Stimulated activated naive CD4-positive, alpha-beta T cell treated with Interleukin-2 at 50 U/mL for 16 hours (primary cell): ENCODE data around the gene MNS1.
"Not testable (repeated sequence)": the region's sequence is repeated elsewhere in the genome, so short reads cannot be mapped to it uniquely, and the experiment has no call there.

Source experiments
- DNase-seq: peaks from one replicate; lab custom pipeline; 2025; lab: John Stamatoyannopoulos, UW

Gene MNS1, protein sequence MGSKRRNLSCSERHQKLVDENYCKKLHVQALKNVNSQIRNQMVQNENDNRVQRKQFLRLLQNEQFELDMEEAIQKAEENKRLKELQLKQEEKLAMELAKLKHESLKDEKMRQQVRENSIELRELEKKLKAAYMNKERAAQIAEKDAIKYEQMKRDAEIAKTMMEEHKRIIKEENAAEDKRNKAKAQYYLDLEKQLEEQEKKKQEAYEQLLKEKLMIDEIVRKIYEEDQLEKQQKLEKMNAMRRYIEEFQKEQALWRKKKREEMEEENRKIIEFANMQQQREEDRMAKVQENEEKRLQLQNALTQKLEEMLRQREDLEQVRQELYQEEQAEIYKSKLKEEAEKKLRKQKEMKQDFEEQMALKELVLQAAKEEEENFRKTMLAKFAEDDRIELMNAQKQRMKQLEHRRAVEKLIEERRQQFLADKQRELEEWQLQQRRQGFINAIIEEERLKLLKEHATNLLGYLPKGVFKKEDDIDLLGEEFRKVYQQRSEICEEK

DNA sequence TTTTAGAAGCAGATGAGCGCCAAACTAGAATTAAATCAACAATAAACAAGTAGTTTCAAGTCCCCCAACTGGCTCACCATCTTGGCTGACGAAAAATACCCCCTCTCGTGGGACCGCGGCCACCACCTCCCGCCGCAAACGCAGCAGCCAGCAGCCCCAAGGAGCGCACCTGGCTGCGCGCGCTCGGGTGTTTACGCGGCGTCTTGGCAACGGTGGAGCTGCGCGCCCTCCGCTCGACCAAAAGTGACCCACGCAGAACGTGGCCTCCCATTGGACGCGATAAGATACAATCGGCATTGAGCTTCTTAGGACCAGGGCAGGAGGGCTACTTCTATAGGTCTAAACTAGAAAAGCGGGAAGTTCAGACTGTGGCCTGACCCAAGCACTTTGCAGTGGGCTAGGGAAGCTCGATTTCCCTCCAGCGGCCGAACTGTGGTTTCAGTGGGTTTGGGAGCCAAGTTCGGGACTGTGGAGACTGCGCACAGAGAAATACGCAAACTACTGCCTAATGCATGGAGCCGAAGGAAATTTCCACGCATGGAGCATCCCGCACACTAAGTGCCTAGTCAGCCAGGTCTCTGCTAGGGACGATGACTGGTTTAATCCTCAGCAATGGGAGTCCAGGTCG lies at the start of gene MNS1:
Gene MNS1, minus strand, starts transcription at position 245 of the 628 bp plus-strand sequence. Its CDS starts 165 bp downstream, at position 80.
- peak; percentile 15 for DNase-seq

- no peak for DNase-seq
Measured at GRCh38 chr15:56496635-56497034, 31.7 kb upstream of the MNS1 start.

GRCh38 chr15:56495533-56495932 lies 30.6 kb upstream of the MNS1 start:
- DNase-seq, result no peak

DNA sequence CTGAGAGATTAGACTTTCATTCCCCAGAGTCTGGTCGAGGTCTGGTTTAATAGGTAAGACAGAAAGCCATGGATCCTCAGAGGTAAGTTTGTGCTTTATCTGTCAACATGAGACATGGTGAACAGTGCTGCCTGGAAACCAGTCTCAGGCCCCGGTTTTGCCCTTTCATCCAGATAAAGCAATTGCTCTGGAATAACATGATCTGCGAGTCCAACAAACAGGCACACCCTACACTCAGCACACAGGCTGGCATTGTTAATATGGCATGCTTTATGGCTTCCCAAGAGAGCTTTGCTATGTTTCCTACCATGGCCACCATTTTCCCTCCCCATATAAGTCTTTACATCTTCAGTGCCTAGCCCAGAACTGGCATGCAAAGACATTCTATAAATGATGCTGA lies 30.1 kb upstream of the MNS1 start:
- no peak for DNase-seq

DNA sequence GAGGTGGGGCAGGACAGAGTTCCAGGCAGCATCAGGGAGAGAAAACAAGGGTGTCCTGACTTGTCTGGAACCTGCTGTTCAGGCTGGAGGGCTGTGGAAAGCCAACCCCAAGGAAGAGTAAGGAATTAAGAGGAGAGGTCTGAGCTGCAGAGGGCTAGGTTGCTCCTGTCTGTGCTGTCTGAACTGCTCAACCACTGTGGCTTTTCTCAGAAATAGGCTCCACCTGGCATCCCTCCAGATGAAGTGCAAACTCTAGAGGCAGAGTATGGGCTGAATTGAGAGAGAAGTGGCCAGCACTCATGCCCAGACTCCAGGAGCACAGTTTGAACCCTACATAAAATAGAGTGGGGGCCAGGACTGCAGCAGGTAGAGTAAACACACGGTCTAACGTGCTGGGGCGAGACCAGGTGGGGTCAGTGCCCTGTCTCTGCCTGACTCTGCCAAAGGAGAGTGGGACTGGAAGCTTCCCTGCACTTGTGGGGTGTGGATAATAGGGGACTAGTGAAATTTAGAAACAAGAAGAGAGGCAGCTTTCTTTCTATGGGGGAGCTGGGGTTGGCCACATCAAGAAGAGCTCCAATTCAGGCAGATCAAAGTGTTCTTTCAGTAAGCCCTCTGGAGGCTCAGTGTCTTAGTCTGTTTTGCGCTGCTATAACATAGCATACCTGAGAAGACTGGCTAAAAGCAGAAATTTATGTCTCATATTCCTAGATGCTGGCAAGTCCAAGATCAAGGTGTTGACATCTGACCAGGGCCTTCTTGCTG lies 28.0 kb upstream of the MNS1 start:
- DNase-seq, result no peak

GRCh38 chr15:56492236-56492635 lies 27.3 kb upstream of the MNS1 start:
- DNase-seq, result no peak

DNA sequence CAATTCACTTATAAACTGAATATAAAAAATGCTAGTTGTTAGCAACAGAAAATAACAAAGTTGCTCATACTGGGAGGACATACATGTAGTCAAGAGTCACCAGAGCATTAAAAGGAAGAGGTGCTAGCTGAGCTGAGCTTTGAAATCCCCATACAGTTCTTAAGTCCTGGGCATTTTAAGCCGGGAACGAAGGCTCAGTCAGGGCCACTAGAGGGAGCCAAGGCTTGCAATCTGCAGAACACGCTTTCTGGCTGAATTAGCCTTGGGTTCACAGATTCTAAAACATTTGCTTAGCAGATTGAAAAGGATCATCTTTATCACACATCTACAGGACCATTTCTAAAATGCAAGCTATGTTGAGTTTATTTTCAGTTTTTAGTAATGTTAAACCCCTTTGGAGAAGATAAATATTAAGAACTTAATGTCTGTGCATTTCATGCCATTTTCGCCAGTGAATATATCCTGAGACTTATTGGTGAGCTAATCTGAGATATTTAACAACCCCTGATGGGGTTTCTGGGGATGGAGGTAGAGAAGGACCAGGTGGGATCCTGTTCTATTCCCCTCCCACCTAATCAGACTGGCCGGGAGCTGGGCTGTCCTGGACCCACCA lies 26.3 kb upstream of the MNS1 start:
- DNase-seq, result peak; percentile 38

- DNase-seq, result no peak
Measured at GRCh38 chr15:56490461-56490860, 25.5 kb upstream of the MNS1 start.

GRCh38 chr15:56486206-56486605 lies 21.3 kb upstream of the MNS1 start:
- not testable (repeated sequence) for DNase-seq

DNA sequence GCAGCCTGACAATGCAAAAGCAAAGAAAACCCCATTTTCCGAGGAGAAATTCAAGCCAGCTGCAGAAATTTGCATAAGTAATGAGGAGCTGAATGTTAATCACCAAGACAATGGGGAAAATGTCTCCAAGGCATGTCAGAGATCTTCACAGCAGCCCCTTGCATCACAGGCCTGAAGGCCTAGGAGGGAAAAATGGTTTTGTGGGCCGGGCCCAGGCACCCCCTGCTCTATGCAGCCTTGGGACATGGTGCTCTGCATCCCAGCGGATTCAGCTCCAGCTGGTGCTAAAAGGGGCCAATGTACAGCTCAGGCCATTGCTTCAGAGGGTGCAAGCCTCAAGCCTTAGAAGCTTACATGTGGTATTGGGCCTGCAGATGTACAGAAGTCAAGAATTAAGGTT lies 20.5 kb upstream of the MNS1 start:
- DNase-seq, result not testable (repeated sequence)

DNA sequence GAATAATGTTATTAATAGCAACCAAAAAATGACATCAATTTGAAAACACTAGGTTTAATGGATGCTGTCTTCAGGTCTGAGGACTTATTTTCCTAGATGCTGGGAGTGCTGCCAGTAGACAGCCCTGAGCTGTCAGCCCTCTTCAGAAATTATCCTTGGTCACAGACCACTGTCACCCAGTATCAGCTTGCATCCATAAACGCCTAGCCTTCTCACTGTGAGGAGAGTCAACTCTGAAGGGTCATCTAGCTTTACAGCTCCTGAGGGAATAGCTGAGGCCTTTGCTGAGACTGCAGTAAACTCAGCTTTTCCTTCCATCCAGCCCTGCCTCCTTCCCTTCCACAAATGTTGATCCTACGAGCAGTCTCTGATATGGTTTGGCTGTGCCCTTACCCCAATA lies 19.4 kb upstream of the MNS1 start:
- DNase-seq, result no peak

GRCh38 chr15:56475351-56475750 lies 10.4 kb upstream of the MNS1 start:
- no peak for DNase-seq

- DNase-seq, result no peak
Measured at GRCh38 chr15:56473017-56473416, 8.1 kb upstream of the MNS1 start.

GRCh38 chr15:56472278-56472677 lies 7.3 kb upstream of the MNS1 start:
- DNase-seq, result no peak

DNA sequence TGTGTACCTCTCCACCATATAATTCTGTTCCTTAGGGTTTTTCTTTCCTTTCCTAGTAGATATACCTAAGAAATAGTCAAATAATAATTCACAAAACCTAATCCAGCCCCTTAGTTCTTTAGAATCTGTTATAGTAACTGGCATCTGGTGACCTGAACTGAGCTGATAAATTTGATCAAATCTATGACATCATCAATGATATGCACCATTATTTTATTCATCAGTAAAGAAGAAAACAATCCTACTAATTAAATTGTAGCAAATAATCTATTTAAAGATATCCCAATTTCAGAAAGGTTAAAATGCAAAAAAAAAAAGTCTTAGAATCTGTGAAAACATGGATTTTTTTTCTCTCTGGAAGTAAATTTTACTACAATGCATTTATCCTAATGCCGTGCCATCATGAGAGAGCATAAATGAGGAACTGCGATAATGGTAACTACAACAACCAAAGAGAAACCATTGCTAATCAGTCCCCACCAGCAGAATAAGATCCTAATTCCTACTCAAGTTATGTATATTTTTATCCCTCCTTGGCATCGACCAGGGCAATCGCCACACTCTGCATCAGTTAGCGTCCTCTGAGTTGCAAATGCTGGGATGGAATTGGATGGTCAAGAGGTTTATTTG lies 6.6 kb upstream of the MNS1 start:
- DNase-seq, result no peak

- no peak for DNase-seq
Measured at GRCh38 chr15:56469483-56469882, 4.5 kb upstream of the MNS1 start.

GRCh38 chr15:56468401-56468800 lies 3.5 kb upstream of the MNS1 start:
- DNase-seq, result no peak

DNA sequence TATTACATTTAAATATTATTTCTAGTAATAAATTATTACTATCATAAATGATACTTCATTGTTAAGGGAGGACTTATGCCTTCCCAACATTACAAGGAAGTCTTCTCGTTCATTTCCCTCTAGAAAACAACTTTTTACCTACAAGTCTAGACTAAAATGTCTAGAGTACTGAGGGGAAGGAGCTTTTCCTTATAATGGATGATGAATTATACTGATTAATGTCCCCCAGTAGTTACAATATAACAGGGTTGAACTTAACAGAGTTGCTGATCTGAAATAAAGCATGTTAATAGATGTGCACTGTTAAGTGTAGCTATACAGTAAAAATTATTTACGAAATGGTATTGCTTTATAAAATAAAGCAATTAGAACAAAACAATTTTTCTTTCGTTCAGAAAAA lies 2.7 kb upstream of the MNS1 start:
- DNase-seq, result no peak

DNA sequence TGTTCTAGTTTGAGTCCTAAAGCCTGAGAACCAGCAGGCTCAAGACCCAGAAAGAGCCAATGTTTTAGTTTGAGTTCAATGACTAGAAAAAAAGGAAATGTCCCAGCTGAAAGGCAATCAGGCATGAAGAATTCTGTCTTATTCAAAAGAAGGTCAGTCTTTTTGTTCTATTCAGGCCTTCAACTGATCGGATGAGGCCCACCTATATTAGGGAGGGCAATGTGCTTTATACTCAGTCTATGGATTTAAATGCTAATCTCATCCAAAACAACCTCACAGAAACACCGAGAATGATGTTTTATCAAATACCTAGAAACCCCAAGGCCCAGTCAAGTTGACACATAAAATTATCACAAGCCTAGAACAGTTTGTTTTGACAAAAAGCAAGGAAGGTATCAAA lies 4.0 kb downstream of the MNS1 start:
- no peak for DNase-seq

- DNase-seq, result no peak
Measured at GRCh38 chr15:56460071-56460470, 4.9 kb downstream of the MNS1 start.

DNA sequence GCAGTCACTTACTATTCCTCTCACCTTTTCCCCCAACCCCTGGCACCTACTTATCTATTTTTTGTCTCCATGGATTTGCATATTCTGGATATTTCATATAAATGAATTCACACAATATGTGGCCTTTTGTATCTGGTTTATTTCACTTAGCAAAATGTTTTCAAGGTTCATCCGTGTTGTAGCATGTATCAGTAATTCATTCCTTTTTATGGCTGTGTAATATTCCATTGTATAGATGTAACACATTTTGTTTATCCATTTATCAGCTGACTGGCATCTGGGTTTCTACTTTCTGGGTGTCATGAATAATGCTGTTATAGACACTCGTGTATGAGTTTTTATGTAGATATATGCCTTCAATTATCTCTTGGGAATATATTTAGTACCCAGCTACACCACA lies 5.8 kb downstream of the MNS1 start:
- no peak for DNase-seq

DNA sequence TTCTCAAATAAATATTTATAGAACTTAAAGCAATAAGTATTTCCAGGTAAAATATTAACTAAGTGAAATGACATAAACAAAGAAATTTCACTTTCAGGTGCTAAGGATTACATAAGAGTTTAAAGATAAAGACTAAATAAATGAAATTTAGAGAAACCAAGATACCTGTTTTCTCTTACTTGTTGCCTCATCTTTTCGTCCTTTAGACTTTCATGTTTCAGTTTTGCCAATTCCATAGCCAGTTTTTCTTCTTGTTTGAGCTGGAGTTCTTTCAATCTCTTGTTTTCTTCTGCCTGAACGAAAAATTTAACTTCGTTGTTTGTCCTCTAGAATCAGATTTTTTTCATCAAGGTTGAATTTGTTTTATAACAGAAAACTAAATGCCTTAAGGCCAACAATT lies 8.7 kb downstream of the MNS1 start:
- DNase-seq, result no peak
